A549 (cell line): Measurements from ENCODE around the gene SMARCD3.

Experiments
- EP300 ChIP-seq, 2 experiments: fragments of >200 bp; sonication (Bioruptor Twin); formaldehyde crosslinking; IDR thresholded peaks; 2 replicates in 1 of 2; 3 replicates in 1 of 2; pipeline ENCODE4 v1.6.1; 2016 to 2017
- HES2 ChIP-seq: fragments of >200 bp; sonication (Bioruptor Twin); formaldehyde crosslinking; IDR thresholded peaks from 2 replicates; pipeline ENCODE4 v1.6.1; 2016
- MAZ ChIP-seq: fragments of 150-350 bp; IDR thresholded peaks from 2 replicates; pipeline ENCODE4 v1.6.1; 2014; ENCODE audit warnings: antibody characterized with exemption, low read depth, low read length, borderline replicate concordance
- NPAS2 ChIP-seq: fragments of 250-450 bp; sonication (Bioruptor Pico); IDR thresholded peaks from 2 replicates; pipeline ENCODE4 v1.8.0; 2022; ENCODE audit warnings: mild to moderate bottlenecking, moderate library complexity, borderline replicate concordance
- POLR2A ChIP-seq: IDR thresholded peaks from 2 replicates; pipeline ENCODE4 v1.6.1; 2012; ENCODE audit warnings: mild to moderate bottlenecking, low read length
- RAD21 ChIP-seq, 2 experiments: fragments of >200 bp in 1 of 2; sonication (Bioruptor Twin) in 1 of 2; formaldehyde crosslinking in 1 of 2; IDR thresholded peaks in 1 of 2; conservative IDR thresholded peaks in 1 of 2; 2 replicates in 1 of 2; 3 replicates in 1 of 2; pipeline ENCODE4 v1.6.1; 2012 to 2018; ENCODE audit warnings: inconsistent platforms in 1 of 2
- RCOR1 ChIP-seq: fragments of 150-350 bp; IDR thresholded peaks from 2 replicates; pipeline ENCODE4 v1.6.1; 2014; ENCODE audit warnings: antibody characterized with exemption, low read length, low read depth
- ZFP36 ChIP-seq: fragments of 450-650 bp; IDR thresholded peaks from 2 replicates; pipeline ENCODE4 v1.6.1; 2014; ENCODE audit warnings: borderline replicate concordance; ENCODE audit not compliant: partially characterized antibody
- TF ChIP-seq, protein P1 (sequence below): fragments of >200 bp; sonication (Bioruptor Twin); formaldehyde crosslinking; IDR thresholded peaks from 3 replicates; pipeline ENCODE4 v1.5.1; 2016
- TF ChIP-seq, protein P2 (sequence below): fragments of 200-600 bp; sonication (generic); IDR thresholded peaks from 2 replicates; pipeline ENCODE4 v1.6.1; 2016; ENCODE audit warnings: antibody characterized with exemption, mild to moderate bottlenecking, moderate library complexity

DNA sequence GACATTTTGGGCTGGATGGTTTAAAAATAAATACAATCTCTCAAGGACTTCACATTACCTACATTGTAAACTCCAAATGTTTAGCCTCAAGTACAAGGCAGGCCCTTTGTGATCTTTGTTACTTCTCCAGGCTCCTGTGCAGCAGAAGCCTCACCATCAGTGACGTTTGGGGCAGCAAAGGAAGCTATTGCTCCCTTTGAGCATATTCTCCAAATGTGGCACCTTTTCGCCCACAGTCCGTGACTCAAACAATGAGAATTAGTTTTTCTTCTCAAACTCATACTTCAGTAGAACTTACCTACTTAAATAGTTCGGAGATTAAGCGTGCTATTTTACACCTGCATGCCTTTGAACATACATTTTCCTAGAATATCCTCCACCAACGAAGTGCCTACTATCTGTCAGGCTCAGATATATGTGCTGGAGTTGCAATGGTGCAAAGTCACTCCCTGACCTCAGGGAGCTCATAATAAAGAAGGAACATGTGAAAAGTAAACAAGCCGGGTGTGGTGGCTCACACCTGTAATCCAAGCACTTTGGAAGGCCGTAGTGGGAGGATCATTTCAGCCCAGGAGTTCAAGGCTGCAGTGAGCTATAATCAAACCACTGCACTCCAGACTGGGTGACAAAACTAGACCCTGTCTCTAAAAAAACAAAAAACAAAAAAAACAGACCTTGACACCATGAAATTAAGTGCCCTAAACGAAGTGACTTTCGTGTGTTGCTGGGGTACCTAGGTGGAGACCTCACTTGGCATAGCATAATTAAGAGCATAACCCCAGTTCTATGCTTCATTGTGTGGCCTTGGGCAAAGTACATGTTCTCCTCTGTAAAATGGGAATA is 20.2 kb downstream of the SMARCD3 start:
- TF ChIP-seq RAD21 (conservative IDR thresholded peaks at IDR 0.05 in 1 of 2, IDR thresholded peaks at IDR 0.05 in 1 of 2) = no peak
- TF ChIP-seq NPAS2 (CRISPR knock-in tag) = no peak
- no peak for TF ChIP-seq MAZ
- TF ChIP-seq, protein P1, sequence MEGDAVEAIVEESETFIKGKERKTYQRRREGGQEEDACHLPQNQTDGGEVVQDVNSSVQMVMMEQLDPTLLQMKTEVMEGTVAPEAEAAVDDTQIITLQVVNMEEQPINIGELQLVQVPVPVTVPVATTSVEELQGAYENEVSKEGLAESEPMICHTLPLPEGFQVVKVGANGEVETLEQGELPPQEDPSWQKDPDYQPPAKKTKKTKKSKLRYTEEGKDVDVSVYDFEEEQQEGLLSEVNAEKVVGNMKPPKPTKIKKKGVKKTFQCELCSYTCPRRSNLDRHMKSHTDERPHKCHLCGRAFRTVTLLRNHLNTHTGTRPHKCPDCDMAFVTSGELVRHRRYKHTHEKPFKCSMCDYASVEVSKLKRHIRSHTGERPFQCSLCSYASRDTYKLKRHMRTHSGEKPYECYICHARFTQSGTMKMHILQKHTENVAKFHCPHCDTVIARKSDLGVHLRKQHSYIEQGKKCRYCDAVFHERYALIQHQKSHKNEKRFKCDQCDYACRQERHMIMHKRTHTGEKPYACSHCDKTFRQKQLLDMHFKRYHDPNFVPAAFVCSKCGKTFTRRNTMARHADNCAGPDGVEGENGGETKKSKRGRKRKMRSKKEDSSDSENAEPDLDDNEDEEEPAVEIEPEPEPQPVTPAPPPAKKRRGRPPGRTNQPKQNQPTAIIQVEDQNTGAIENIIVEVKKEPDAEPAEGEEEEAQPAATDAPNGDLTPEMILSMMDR = no peak
- TF ChIP-seq ZFP36 = no peak
- TF ChIP-seq EP300 (IDR thresholded peaks at IDR 0.05) = no peak
- TF ChIP-seq, protein P2, sequence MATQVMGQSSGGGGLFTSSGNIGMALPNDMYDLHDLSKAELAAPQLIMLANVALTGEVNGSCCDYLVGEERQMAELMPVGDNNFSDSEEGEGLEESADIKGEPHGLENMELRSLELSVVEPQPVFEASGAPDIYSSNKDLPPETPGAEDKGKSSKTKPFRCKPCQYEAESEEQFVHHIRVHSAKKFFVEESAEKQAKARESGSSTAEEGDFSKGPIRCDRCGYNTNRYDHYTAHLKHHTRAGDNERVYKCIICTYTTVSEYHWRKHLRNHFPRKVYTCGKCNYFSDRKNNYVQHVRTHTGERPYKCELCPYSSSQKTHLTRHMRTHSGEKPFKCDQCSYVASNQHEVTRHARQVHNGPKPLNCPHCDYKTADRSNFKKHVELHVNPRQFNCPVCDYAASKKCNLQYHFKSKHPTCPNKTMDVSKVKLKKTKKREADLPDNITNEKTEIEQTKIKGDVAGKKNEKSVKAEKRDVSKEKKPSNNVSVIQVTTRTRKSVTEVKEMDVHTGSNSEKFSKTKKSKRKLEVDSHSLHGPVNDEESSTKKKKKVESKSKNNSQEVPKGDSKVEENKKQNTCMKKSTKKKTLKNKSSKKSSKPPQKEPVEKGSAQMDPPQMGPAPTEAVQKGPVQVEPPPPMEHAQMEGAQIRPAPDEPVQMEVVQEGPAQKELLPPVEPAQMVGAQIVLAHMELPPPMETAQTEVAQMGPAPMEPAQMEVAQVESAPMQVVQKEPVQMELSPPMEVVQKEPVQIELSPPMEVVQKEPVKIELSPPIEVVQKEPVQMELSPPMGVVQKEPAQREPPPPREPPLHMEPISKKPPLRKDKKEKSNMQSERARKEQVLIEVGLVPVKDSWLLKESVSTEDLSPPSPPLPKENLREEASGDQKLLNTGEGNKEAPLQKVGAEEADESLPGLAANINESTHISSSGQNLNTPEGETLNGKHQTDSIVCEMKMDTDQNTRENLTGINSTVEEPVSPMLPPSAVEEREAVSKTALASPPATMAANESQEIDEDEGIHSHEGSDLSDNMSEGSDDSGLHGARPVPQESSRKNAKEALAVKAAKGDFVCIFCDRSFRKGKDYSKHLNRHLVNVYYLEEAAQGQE = no peak
- no peak for TF ChIP-seq HES2
- TF ChIP-seq POLR2A = no peak
- TF ChIP-seq RCOR1 = no peak
